ENCODE measurements around the gene P2RY6. TPM values are rescaled to one million over a fixed set of nuclear protein-coding genes. Genes with fewer than 3 reads are reported as not detected.

P2RY6 gene
- total and polyA plus RNA-seq, 2 of the 4 experiments (the other 2 are of a cell fraction) = 0.44 TPM; not detected in 1

DNA sequence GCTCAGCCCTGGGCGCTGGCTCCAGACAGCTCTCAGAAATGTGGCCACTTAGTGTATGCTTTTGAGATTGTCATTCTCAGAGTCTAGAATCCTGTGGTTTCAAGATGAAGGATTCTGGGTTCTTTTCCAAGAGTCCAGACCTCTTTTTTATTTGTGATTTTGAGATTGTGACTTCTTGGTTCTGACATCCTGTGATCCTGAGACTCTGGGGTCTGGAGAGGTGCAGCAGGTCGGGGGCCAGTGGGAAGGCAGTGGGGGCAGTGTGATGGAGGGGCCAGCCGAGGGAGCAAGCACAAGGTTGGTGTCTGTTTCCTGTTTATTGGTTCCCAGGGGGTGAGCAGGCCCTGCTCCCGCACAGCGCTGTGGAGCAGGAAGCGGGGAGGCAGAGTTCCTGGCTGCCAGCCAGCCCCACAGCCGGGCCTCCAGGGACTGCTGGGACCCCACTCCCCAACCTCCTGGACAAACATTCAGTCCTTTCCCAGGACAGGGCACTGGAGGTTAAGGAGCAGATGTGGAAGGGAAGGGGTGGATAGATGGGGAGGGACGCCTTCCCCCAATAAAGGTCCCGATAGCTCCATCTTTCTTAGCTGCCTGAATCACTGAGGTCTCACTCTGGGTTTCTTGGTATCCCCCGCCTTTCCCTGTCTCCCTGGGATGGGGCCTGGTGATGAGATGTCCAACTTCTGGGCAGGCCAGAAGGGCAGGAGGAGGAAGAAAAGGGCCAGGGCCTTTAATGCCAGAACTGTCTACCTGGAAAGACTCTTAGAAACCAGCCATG is 49.7 kb downstream of the P2RY6 start:
- peak overlapping the region; percentile 87 for H2BK20ac ChIP-seq (ENCODE audit: low read depth, low read length)
- TF ChIP-seq CEBPB (IDR thresholded peaks at IDR 0.05; ENCODE audit: low read depth, low read length) (no peak), MXI1 (IDR thresholded peaks at IDR 0.05; ENCODE audit: borderline replicate concordance, low read depth, low read length) (no peak), RAD21 (IDR thresholded peaks at IDR 0.05; ENCODE audit: low read length) (no peak), POLR2A (IDR thresholded peaks at IDR 0.05; ENCODE audit: low read depth, low read length) (no peak), MAFK (IDR thresholded peaks at IDR 0.05; ENCODE audit: low read depth, low read length) (no peak), CHD1 (IDR thresholded peaks at IDR 0.05; ENCODE audit: low read depth, low read length) (no peak), NFE2L2 (IDR thresholded peaks at IDR 0.05; ENCODE audit: low read depth, low read length) (no peak), SMC3 (IDR thresholded peaks at IDR 0.05; ENCODE audit: low read depth, low read length) (no peak), RFX5 (IDR thresholded peaks at IDR 0.05; ENCODE audit: low read depth, low read length) (no peak), RCOR1 (IDR thresholded peaks at IDR 0.05; ENCODE audit: insufficient replicate concordance, low read length) (no peak), MAZ (IDR thresholded peaks at IDR 0.05; ENCODE audit: borderline replicate concordance, low read depth, low read length) (peak; percentile 64), FOS (IDR thresholded peaks at IDR 0.05; ENCODE audit: low read depth, low read length) (peak; percentile 15; the same call in 1 of the 2 replicates), BHLHE40 (IDR thresholded peaks at IDR 0.05; ENCODE audit: low read depth, low read length) (no peak)
- TF ChIP-seq, protein P1, sequence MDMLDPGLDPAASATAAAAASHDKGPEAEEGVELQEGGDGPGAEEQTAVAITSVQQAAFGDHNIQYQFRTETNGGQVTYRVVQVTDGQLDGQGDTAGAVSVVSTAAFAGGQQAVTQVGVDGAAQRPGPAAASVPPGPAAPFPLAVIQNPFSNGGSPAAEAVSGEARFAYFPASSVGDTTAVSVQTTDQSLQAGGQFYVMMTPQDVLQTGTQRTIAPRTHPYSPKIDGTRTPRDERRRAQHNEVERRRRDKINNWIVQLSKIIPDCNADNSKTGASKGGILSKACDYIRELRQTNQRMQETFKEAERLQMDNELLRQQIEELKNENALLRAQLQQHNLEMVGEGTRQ (IDR thresholded peaks at IDR 0.05; ENCODE audit: low read depth, low read length) = no peak
- TF ChIP-seq, protein P2, sequence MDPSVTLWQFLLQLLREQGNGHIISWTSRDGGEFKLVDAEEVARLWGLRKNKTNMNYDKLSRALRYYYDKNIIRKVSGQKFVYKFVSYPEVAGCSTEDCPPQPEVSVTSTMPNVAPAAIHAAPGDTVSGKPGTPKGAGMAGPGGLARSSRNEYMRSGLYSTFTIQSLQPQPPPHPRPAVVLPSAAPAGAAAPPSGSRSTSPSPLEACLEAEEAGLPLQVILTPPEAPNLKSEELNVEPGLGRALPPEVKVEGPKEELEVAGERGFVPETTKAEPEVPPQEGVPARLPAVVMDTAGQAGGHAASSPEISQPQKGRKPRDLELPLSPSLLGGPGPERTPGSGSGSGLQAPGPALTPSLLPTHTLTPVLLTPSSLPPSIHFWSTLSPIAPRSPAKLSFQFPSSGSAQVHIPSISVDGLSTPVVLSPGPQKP (IDR thresholded peaks at IDR 0.05; ENCODE audit: borderline replicate concordance, low read depth, low read length) = no peak

More for the DNA sequence above, 49.7 kb downstream of the P2RY6 start:
- Histone ChIP-seq H2AFZ (replicated peaks; ENCODE audit: low read length, poor library complexity) (peak overlapping the region; percentile 1), H3K4ac (ENCODE audit: low read depth, low read length) (peak overlapping the region; percentile 96), H3K4me1 (ENCODE audit: control insufficient read depth, insufficient read depth, low read length) (peaks cover 71% of the 10 kb centered on the region), H3K23ac (ENCODE audit: low read depth, low read length) (peak overlapping the region; percentile 96), H3K9me1 (ENCODE audit: insufficient read depth, low read length) (peaks cover 46% of the 10 kb centered on the region), H2BK5ac (ENCODE audit: low read depth, low read length, poor library complexity, severe bottlenecking) (peak overlapping the region; percentile 92), H2BK120ac (ENCODE audit: low read depth, low read length) (peak overlapping the region; percentile 91), H3K36me3 (ENCODE audit: control insufficient read depth, insufficient read depth, low read length) (peaks cover 16% of the 10 kb centered on the region), H2AK5ac (ENCODE audit: low read depth, low read length) (peak overlapping the region; percentile 95), H4K20me1 (ENCODE audit: insufficient read depth, low read length) (peaks cover 61% of the 10 kb centered on the region), H3K27ac (ENCODE audit: insufficient read depth, low read length) (peak overlapping the region; percentile 98), H3K14ac (replicated peaks; ENCODE audit: low read depth, low read length) (peak overlapping the region; percentile 96), H3K9me3 (ENCODE audit: control insufficient read depth, insufficient read depth, low read length) (no peaks in the 10 kb centered on the region), H3K79me1 (ENCODE audit: low read depth in 1 of 2, low read length in 2 of 2) (peaks cover 28 to 87% of the 10 kb centered on the region in 2 experiments; a peak in 3 of 4 replicates), H2BK15ac (ENCODE audit: low read depth, low read length) (peak overlapping the region; percentile 67), H4K5ac (ENCODE audit: low read depth, low read length) (peak overlapping the region; percentile 59), H4K8ac (ENCODE audit: low read depth in 2 of 2, low read length in 2 of 2) (peak overlapping the region; percentile 89 to 90), H3K9ac (ENCODE audit: low read depth, low read length) (peak overlapping the region; percentile 29), H3K56ac (ENCODE audit: extremely low read depth, insufficient read depth, low read length) (peak overlapping the region; percentile 77), H3K27me3 (ENCODE audit: control insufficient read depth, insufficient read depth, low read length) (no peaks in the 10 kb centered on the region), H3K18ac (ENCODE audit: low read depth, low read length) (peak overlapping the region; percentile 74), H4K91ac (ENCODE audit: insufficient read depth, low read depth, low read length) (peak overlapping the region; percentile 92), H2AK9ac (replicated peaks; ENCODE audit: low read depth, low read length, poor library complexity) (peak overlapping the region; percentile 96), H3K4me3 (ENCODE audit: insufficient read depth, low read depth, low read length) (no peak overlapping the region), H3K4me2 (ENCODE audit: low read depth, low read length) (peak overlapping the region; percentile 53)
- dilution Hi-C loops (cut with HindIII; ENCODE audit: low sequenced_read_pairs, unreplicated experiment) = no loop called here
- peak; percentile 84 for DNase-seq
- POLR2A ChIA-PET (ENCODE audit: unreplicated experiment) = interaction anchor here (0.5 kb wide), 1 partner anchor 236 kb away, joined by 3 read pairs; no protein-coding TSS in a partner anchor
- ATAC-seq (ENCODE audit: low read depth) = peak; percentile 15
- CTCF ChIA-PET = interaction anchor here (0.5 to 2.0 kb wide), 3 partner anchors 9 to 271 kb away, joined by 3 to 7 read pairs (median 5); no protein-coding TSS in a partner anchor
- in situ Hi-C loops (cut with MboI; ENCODE audit: low sequenced_read_pairs) = no loop called here
- WGBS, 2 experiments (ENCODE audit: extremely low coverage in 2 of 2, insufficient read length in 1 of 2) = 0% methylated on average over 1 of the region's 10 CpGs; no CpG with 5 or more reads in 1 of the 2 experiments
- BruUV-seq (replicated peaks) = no TSS peak
- intact Hi-C loops (cut with micrococcal nuclease) = no loop called here

Data from IMR-90 (cell line).